ENCODE data around the gene OR1J4. TPM values are rescaled to one million over a fixed set of nuclear protein-coding genes. Genes with fewer than 3 reads are reported as not detected.

Gene OR1J4
- not detected for total RNA-seq
- long read RNA-seq: 0 reads

DNA sequence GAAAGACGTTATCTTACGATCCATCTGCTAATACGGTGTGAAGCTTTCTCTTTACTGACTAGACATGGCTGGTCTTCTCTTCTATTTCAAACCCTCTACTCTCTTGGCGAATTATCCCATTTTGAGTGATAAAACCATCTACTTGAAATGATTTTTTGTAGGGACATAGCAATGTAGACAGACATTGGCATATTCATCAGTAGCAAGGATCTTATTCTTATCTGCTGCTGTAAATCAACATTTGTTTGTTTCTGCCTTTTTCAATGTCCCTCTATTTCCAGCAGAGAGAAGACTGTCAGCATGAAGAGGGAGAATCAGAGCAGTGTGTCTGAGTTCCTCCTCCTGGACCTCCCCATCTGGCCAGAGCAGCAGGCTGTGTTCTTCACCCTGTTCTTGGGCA, at the start of gene OR1J4:
Gene OR1J4 (plus strand): TSS at position 301 of the 400 bp plus-strand sequence. CDS start 0 bp downstream, at position 301.
- Histone ChIP-seq H3K27ac (replicated peaks) (no peak within 1 kb of the TSS), H3K9me3 (replicated peaks) (no peaks in the 10 kb centered on the region), H3K36me3 (no peaks in the 10 kb centered on the region), H3K4me1 (no peaks in the 10 kb centered on the region), H3K4me3 (no peak within 1 kb of the TSS), H3K27me3 (ENCODE audit: low read depth) (peaks cover 73% of the 10 kb centered on the region)
- TF ChIP-seq, protein P1, sequence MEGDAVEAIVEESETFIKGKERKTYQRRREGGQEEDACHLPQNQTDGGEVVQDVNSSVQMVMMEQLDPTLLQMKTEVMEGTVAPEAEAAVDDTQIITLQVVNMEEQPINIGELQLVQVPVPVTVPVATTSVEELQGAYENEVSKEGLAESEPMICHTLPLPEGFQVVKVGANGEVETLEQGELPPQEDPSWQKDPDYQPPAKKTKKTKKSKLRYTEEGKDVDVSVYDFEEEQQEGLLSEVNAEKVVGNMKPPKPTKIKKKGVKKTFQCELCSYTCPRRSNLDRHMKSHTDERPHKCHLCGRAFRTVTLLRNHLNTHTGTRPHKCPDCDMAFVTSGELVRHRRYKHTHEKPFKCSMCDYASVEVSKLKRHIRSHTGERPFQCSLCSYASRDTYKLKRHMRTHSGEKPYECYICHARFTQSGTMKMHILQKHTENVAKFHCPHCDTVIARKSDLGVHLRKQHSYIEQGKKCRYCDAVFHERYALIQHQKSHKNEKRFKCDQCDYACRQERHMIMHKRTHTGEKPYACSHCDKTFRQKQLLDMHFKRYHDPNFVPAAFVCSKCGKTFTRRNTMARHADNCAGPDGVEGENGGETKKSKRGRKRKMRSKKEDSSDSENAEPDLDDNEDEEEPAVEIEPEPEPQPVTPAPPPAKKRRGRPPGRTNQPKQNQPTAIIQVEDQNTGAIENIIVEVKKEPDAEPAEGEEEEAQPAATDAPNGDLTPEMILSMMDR (IDR thresholded peaks at IDR 0.05; ENCODE audit: borderline replicate concordance): no peak
- intact Hi-C loops (cut with micrococcal nuclease): no loop called here
- DNase-seq: no peak

- H3K36me3 ChIP-seq: no peaks in the 10 kb centered on the region
- no peak for DNase-seq
- H3K27ac ChIP-seq (replicated peaks): no peak overlapping the region
- TF ChIP-seq, protein P1 (IDR thresholded peaks at IDR 0.05; ENCODE audit: borderline replicate concordance): no peak
- H3K9me3 ChIP-seq (replicated peaks): no peaks in the 10 kb centered on the region
- no peak overlapping the region for H3K4me3 ChIP-seq
- intact Hi-C loops (cut with micrococcal nuclease): no loop called here
- H3K27me3 ChIP-seq (ENCODE audit: low read depth): peaks cover 88% of the 10 kb centered on the region
- no peaks in the 10 kb centered on the region for H3K4me1 ChIP-seq
Observed at GRCh38 chr9:122474561-122474960, 44.4 kb upstream of the OR1J4 start.

DNA sequence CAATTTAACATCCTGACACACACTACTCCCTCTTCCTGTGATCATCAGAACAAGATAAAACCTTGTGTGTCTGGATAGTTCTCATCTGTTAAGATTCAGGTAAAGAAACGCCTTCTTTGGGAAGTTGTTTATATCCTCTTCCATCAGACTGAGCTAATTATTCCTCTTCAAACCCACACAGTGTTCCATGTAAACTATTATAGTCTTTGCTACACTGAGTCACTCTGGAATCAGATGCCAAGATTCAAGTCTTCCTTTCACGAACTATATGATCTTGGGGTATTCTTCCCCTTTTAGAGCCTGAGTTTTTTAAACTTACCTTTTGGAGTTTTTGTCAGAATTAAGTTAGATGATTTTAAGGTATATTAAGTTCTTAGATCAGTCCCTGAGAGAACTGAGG, 43.2 kb upstream of the OR1J4 start:
- peaks cover 83% of the 10 kb centered on the region for H3K27me3 ChIP-seq (ENCODE audit: low read depth)

DNA sequence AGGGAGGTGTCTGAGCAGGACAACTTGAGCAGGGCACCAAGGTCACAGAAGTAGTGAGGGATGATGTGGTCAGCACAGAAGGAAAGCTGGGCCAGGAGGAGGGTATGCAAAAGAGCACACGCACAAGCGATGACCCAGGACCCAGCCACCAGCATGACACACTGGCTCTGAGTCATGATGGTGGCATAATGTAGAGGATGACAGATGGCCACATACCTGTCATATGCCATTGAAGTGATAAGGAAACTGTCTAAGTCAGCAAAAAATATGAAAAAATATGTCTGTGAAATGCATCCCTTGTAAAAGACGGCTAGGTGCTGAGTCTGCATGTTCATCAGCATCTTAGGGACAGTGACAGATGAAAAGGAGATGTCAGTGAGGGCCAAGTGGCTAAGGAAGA, 41.6 kb upstream of the OR1J4 start:
- H3K27ac ChIP-seq (replicated peaks): no peak overlapping the region
- DNase-seq: no peak
- TF ChIP-seq, protein P1 (IDR thresholded peaks at IDR 0.05; ENCODE audit: borderline replicate concordance): no peak
- no peak overlapping the region for H3K4me3 ChIP-seq
- H3K4me1 ChIP-seq: no peaks in the 10 kb centered on the region
- intact Hi-C loops (cut with micrococcal nuclease): no loop called here
- no peaks in the 10 kb centered on the region for H3K9me3 ChIP-seq (replicated peaks)
- H3K36me3 ChIP-seq: no peaks in the 10 kb centered on the region
- peaks cover 74% of the 10 kb centered on the region for H3K27me3 ChIP-seq (ENCODE audit: low read depth)

More for the DNA sequence above, 43.2 kb upstream of the OR1J4 start:
- no peaks in the 10 kb centered on the region for H3K9me3 ChIP-seq (replicated peaks)
- no peak overlapping the region for H3K27ac ChIP-seq (replicated peaks)
- H3K36me3 ChIP-seq: no peaks in the 10 kb centered on the region
- TF ChIP-seq, protein P1 (IDR thresholded peaks at IDR 0.05; ENCODE audit: borderline replicate concordance): no peak
- no peaks in the 10 kb centered on the region for H3K4me1 ChIP-seq
- DNase-seq: no peak
- intact Hi-C loops (cut with micrococcal nuclease): no loop called here
- H3K4me3 ChIP-seq: no peak overlapping the region

DNA sequence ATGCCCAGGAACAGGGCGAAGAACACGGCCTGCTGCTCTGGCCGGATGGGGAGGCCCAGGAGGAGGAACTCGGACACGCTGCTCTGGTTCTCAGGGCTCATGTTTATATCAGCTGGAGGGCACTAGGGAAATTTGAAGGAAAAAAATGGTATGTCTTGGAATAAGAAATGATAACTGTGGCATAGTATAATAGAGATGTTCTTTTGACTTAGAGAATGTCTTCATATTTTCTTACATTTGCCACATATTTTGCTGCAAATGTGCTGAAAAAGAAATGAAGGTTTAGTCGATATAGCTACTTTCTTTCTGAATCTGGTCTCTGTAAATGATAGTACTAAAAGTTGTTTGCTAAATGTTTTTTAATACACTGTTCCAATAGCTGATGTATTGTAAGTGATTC, 41.1 kb upstream of the OR1J4 start, which contains the start of gene OR1J1:
Gene OR1J1 (minus strand): TSS at position 101 of the 400 bp plus-strand sequence. CDS start 0 bp downstream, at position 101.
- DNase-seq: no peak
- Histone ChIP-seq H3K4me3 (no peak within 1 kb of the TSS), H3K9me3 (replicated peaks) (no peaks in the 10 kb centered on the region), H3K27ac (replicated peaks) (no peak within 1 kb of the TSS), H3K4me1 (no peaks in the 10 kb centered on the region), H3K27me3 (ENCODE audit: low read depth) (peaks cover 71% of the 10 kb centered on the region), H3K36me3 (no peaks in the 10 kb centered on the region)
- intact Hi-C loops (cut with micrococcal nuclease): no loop called here
- TF ChIP-seq, protein P1 (IDR thresholded peaks at IDR 0.05; ENCODE audit: borderline replicate concordance): no peak

All from left ventricle myocardium inferior (tissue), 1 donor.